Measurements from ENCODE around the gene GRK3.

Gene GRK3

DNA sequence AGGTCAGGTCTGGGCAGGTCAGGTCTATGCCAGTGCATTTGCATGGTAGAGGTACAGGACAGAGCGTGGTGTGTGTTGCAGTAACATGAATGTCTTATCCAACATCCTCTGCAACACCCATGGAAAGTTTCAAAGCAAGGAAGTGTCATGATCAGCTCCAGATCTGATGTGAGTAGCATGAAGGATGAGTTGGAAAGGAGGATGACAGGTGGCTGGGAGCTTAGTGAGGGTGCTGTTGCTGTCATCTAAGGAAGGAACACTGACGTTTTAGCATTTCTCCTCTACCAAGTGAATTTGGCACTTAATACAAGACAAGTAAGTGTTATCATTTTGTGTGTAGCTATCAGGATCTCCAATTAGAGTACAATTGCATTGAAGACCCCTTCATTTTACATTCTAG, 65.1 kb downstream of the GRK3 start:
- no peak for DNase-seq

DNA sequence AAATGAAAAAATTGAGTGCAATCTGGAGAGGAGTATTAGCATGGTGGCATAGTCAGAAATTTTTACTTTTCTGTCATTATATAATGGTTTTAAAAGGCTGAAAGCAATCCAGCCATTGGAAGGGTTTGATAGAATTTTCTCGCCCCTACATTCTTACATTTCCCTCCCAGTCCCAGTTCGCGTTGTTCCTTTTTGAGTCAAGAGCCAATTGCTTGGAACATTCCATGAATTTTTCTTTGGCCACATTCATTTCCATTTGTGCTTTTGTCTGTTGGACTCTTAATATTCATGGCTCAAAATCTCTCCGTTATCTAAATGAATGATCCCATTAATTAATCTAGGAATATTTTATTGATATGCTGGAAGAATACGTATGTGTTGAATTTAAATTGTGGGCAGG, 66.0 kb downstream of the GRK3 start:
- no peak for DNase-seq

- no peak for DNase-seq
Observed at GRCh38 chr22:25636323-25636722, 71.8 kb downstream of the GRK3 start.

GRCh38 chr22:25637032-25637431, 72.6 kb downstream of the GRK3 start:
- DNase-seq = no peak

GRCh38 chr22:25637672-25638071, 73.2 kb downstream of the GRK3 start:
- DNase-seq = no peak

- no peak for DNase-seq
Observed at GRCh38 chr22:25638638-25639037, 74.2 kb downstream of the GRK3 start.

- no peak for DNase-seq
Observed at GRCh38 chr22:25641650-25642049, 77.2 kb downstream of the GRK3 start.

GRCh38 chr22:25643232-25644000, 78.9 kb downstream of the GRK3 start:
- DNase-seq = no peak

DNA sequence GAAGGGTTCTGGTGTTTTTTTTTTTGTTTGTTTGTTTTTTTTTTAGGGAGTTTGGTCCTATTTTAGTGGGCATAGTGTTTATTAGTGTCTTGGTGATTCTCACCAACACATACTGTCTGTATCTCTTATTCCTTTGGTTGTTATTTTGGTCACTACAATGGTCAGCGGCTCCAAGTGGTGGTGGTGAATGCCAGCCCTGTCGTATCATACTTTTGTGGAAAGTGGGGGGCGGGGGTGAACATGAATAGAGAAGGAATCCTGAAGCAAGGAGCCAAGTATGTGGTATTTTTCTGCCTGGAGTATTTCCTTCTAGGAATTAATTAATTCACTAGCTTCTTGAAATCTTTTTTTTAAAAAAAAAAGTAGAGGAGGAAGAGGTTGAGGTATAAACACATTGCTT, 79.6 kb downstream of the GRK3 start:
- DNase-seq = no peak

GRCh38 chr22:25645266-25645665, 80.8 kb downstream of the GRK3 start:
- DNase-seq = no peak

GRCh38 chr22:25645964-25646363, 81.5 kb downstream of the GRK3 start:
- DNase-seq = no peak

GRCh38 chr22:25650833-25651232, 86.4 kb downstream of the GRK3 start:
- no peak for DNase-seq

- no peak for DNase-seq
Observed at GRCh38 chr22:25651332-25652085, 87.0 kb downstream of the GRK3 start.

- no peak for DNase-seq
Observed at GRCh38 chr22:25654676-25655075, 90.2 kb downstream of the GRK3 start.

DNA sequence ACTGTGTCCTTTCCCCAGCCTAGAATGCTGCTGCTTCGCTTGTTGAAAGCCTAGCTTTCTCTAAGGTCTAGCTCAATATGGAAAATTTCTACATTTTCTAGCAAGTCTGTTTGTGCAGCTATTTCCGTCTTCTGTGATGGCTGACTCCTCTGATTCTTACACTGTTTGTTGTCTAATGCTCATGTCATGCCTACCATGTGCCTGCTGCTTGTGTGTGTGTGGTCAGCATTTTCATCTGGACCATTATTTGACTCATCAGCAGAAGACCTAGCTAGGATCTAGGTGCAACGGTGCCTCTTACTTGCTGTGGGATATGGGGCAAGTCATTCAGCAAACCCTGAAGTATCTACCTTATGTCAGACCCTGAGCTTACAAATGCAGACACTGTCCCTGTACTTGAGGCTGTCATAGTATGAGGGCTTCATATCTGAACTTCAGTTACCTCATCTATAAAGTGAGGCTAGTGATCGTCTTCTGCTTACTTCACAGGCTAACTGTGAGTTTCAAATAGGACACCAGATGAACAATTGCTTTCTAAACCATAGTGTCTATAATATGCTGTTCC, 91.0 kb downstream of the GRK3 start:
- DNase-seq = no peak

GRCh38 chr22:25656724-25657123, 92.2 kb downstream of the GRK3 start:
- DNase-seq = no peak

DNA sequence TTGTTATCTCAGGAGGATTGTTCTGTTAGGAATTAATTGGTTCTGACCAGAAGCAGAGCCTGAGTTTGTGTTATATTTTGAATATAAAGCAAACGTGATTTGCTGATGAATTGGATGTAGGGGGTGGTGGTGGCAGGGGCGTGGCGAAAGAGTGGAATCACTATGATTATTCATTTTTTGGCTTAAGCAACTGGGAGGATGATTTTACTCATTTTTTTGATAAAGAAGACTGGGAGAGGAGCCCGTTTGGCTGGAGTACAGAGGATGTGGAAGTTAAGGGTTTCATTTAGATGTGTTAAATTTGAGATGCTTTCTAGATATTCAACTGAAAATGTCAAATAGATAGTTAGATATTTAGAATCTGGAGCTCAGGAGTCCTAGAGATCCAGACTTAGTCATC, 94.2 kb downstream of the GRK3 start:
- no peak for DNase-seq

GRCh38 chr22:25659413-25659812, 94.9 kb downstream of the GRK3 start:
- no peak for DNase-seq

GRCh38 chr22:25660336-25660735, 95.9 kb downstream of the GRK3 start:
- DNase-seq = no peak

GRCh38 chr22:25661073-25661472, 96.6 kb downstream of the GRK3 start:
- no peak for DNase-seq

DNA sequence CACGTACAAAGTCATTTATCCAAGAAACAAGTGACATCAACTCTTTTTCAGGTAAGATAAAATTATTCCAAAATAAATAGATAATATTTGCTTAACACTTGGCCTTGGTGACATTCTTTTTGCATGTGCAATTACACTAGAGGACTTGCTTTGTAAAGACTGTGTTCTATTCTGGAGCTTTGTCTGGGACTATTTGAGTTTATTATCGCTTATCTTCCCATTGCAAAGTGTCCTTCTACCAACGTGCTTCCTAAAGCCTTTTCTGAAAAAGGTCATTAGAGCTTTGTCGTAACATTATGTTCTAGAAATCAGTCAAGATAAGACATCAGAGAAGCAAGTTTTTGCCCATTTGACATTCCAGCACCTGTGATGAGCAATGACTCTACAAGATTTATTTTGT, 99.2 kb downstream of the GRK3 start:
- DNase-seq = no peak

- DNase-seq = no peak
Observed at GRCh38 chr22:25666308-25666707, 101.8 kb downstream of the GRK3 start.

GRCh38 chr22:25668437-25668836, 104.0 kb downstream of the GRK3 start:
- DNase-seq = no peak

All from activated CD4-positive, alpha-beta T cell treated with anti-CD3 and anti-CD28 coated beads, Interleukin-2, amount 50 U/mL, for 48 hours (primary cell).